IMR-90 (cell line): ENCODE results near the gene BTLA. TPM values are rescaled to one million over a fixed set of nuclear protein-coding genes. Genes with fewer than 3 reads are reported as not detected.

Source experiments
- ATAC-seq: fragments of 200-7000 bp; cut with Tn5 transposase; 2 replicates; pipeline ENCODE4 v1.9.1; 2020; ENCODE audit warnings: low read depth, mild to moderate bottlenecking, moderate library complexity
- BruUV-seq: library from RNA; stranded (reverse); fragments of 400-500 nt; replicated peaks from 2 replicates; lab custom pipeline; 2021; lab: Mats Ljungman, UMichigan
- CTCF ChIA-PET: fragments of 300-600 bp; formaldehyde crosslinking; extraction: SDS; loops from one replicate; lab custom pipeline; 2021; ENCODE audit warnings: antibody characterized with exemption; lab: Yijun Ruan, JAX
- POLR2A ChIA-PET: fragments of 300-600 bp; sonication (Branson Sonifier 250); formaldehyde crosslinking; loops from one replicate; lab custom pipeline; 2022; ENCODE audit warnings: antibody characterized with exemption; ENCODE audit not compliant: unreplicated experiment; lab: Charles Lee
- DNase-seq: peaks from one replicate; pipeline ENCODE4 v3.0.0; 2013
- H2AFZ ChIP-seq: replicated peaks from 2 replicates; pipeline ENCODE3; 2013; ENCODE audit warnings: low read length, mild to moderate bottlenecking; ENCODE audit not compliant: poor library complexity
- H2AK5ac ChIP-seq: 2 replicates; pipeline ENCODE4 v1.6.1; 2013; ENCODE audit warnings: low read depth, low read length, inconsistent platforms
- H2AK9ac ChIP-seq: replicated peaks from 2 replicates; pipeline ENCODE3; 2013; ENCODE audit warnings: mild to moderate bottlenecking, low read depth, low read length, moderate library complexity; ENCODE audit not compliant: poor library complexity
- H2BK120ac ChIP-seq: 2 replicates; pipeline ENCODE4 v1.6.1; 2013; ENCODE audit warnings: low read depth, low read length, inconsistent platforms
- H2BK15ac ChIP-seq: 3 replicates; pipeline ENCODE4 v1.6.1; 2013; ENCODE audit warnings: low read depth, low read length, inconsistent platforms
- H2BK20ac ChIP-seq: 2 replicates; pipeline ENCODE4 v1.6.1; 2013; ENCODE audit warnings: low read depth, mild to moderate bottlenecking, inconsistent platforms, low read length, moderate library complexity
- H2BK5ac ChIP-seq: 2 replicates; pipeline ENCODE4 v1.6.1; 2013; ENCODE audit warnings: mild to moderate bottlenecking, low read depth, low read length, inconsistent platforms; ENCODE audit not compliant: poor library complexity, severe bottlenecking
- H3K14ac ChIP-seq: replicated peaks from 2 replicates; pipeline ENCODE4 v1.6.1; 2013; ENCODE audit warnings: low read depth, low read length, inconsistent platforms
- H3K18ac ChIP-seq: 2 replicates; pipeline ENCODE4 v1.6.1; 2013; ENCODE audit warnings: low read depth, low read length, control low read depth
- H3K23ac ChIP-seq: 2 replicates; pipeline ENCODE4 v1.6.1; 2013; ENCODE audit warnings: low read depth, low read length, inconsistent platforms
- H3K27ac ChIP-seq: 2 replicates; pipeline ENCODE4 v1.5.1; 2013; ENCODE audit warnings: mild to moderate bottlenecking, control low read depth, low read length; ENCODE audit not compliant: insufficient read depth
- H3K27me3 ChIP-seq: 2 replicates; pipeline ENCODE4 v1.6.1; 2013; ENCODE audit warnings: low read length; ENCODE audit not compliant: control insufficient read depth, insufficient read depth
- H3K36me3 ChIP-seq: 2 replicates; pipeline ENCODE4 v1.6.1; 2013; ENCODE audit warnings: low read length, mixed read lengths; ENCODE audit not compliant: control insufficient read depth, insufficient read depth
- H3K4ac ChIP-seq: 2 replicates; pipeline ENCODE4 v1.6.1; 2013; ENCODE audit warnings: low read depth, low read length, inconsistent platforms
- H3K4me1 ChIP-seq: 2 replicates; pipeline ENCODE4 v1.6.1; 2013; ENCODE audit warnings: low read length, mixed read lengths; ENCODE audit not compliant: control insufficient read depth, insufficient read depth
- H3K4me2 ChIP-seq: 2 replicates; pipeline ENCODE4 v1.6.1; 2013; ENCODE audit warnings: low read depth, mild to moderate bottlenecking, control low read depth, low read length, moderate library complexity
- H3K4me3 ChIP-seq: 2 replicates; pipeline ENCODE4 v1.5.1; 2013; ENCODE audit warnings: low read depth, mild to moderate bottlenecking, control low read depth, low read length, moderate library complexity; ENCODE audit not compliant: insufficient read depth
- H3K56ac ChIP-seq: 2 replicates; pipeline ENCODE4 v1.6.1; 2013; ENCODE audit warnings: low read length, inconsistent platforms; ENCODE audit not compliant: insufficient read depth; ENCODE audit errors: extremely low read depth
- H3K79me1 ChIP-seq, 2 experiments: 2 replicates each; pipeline ENCODE4 v1.6.1; 2013; ENCODE audit warnings: low read length in 2 of 2, inconsistent platforms in 1 of 2, low read depth in 1 of 2
- H3K9ac ChIP-seq: 2 replicates; pipeline ENCODE4 v1.6.1; 2013; ENCODE audit warnings: low read depth, low read length, control low read depth
- H3K9me1 ChIP-seq: 2 replicates; pipeline ENCODE4 v1.6.1; 2013; ENCODE audit warnings: low read length, inconsistent platforms; ENCODE audit not compliant: insufficient read depth
- H3K9me3 ChIP-seq: 2 replicates; pipeline ENCODE4 v1.6.1; 2013; ENCODE audit warnings: low read length; ENCODE audit not compliant: control insufficient read depth, insufficient read depth
- H4K20me1 ChIP-seq: 2 replicates; pipeline ENCODE4 v1.6.1; 2013; ENCODE audit warnings: low read length, inconsistent platforms; ENCODE audit not compliant: insufficient read depth
- H4K5ac ChIP-seq: 2 replicates; pipeline ENCODE4 v1.6.1; 2013; ENCODE audit warnings: mild to moderate bottlenecking, low read depth, low read length, control low read depth
- H4K8ac ChIP-seq, 2 experiments: 2 replicates each; pipeline ENCODE4 v1.6.1; 2013; ENCODE audit warnings: low read depth in 2 of 2, low read length in 2 of 2, control low read depth in 1 of 2, inconsistent platforms in 1 of 2
- H4K91ac ChIP-seq: 2 replicates; pipeline ENCODE4 v1.6.1; 2013; ENCODE audit warnings: low read depth, low read length, inconsistent platforms; ENCODE audit not compliant: insufficient read depth
- BHLHE40 ChIP-seq: fragments of 150-350 bp; IDR thresholded peaks from 2 replicates; pipeline ENCODE4 v1.6.1; 2016; ENCODE audit warnings: mild to moderate bottlenecking, low read depth, low read length
- CEBPB ChIP-seq: IDR thresholded peaks from 2 replicates; pipeline ENCODE4 v1.6.1; 2012; ENCODE audit warnings: low read depth, low read length, improper control_type of control experiment
- CHD1 ChIP-seq: IDR thresholded peaks from 2 replicates; pipeline ENCODE4 v1.6.1; 2012; ENCODE audit warnings: low read depth, low read length, improper control_type of control experiment
- ELK1 ChIP-seq: fragments of 150-350 bp; IDR thresholded peaks from 2 replicates; pipeline ENCODE4 v1.6.1; 2016; ENCODE audit warnings: low read depth, mild to moderate bottlenecking, low read length, moderate library complexity, borderline replicate concordance
- FOS ChIP-seq: fragments of 150-350 bp; IDR thresholded peaks from 2 replicates; pipeline ENCODE4 v1.6.1; 2016; ENCODE audit warnings: low read depth, low read length
- MAFK ChIP-seq: IDR thresholded peaks from 2 replicates; pipeline ENCODE4 v1.6.1; 2012; ENCODE audit warnings: low read depth, low read length, improper control_type of control experiment
- MXI1 ChIP-seq: IDR thresholded peaks from 2 replicates; pipeline ENCODE4 v1.6.1; 2012; ENCODE audit warnings: low read depth, mild to moderate bottlenecking, low read length, moderate library complexity, borderline replicate concordance
- NFE2L2 ChIP-seq: fragments of 150-350 bp; IDR thresholded peaks from 2 replicates; pipeline ENCODE4 v1.6.1; 2016; ENCODE audit warnings: low read depth, mild to moderate bottlenecking, low read length
- POLR2A ChIP-seq: IDR thresholded peaks from 2 replicates; pipeline ENCODE4 v1.6.1; 2012; ENCODE audit warnings: mild to moderate bottlenecking, low read depth, low read length
- RAD21 ChIP-seq: IDR thresholded peaks from 2 replicates; pipeline ENCODE4 v1.6.1; 2012; ENCODE audit warnings: low read length, improper control_type of control experiment
- RCOR1 ChIP-seq: IDR thresholded peaks from 2 replicates; pipeline ENCODE4 v1.6.1; 2012; ENCODE audit warnings: mild to moderate bottlenecking, low read length, improper control_type of control experiment; ENCODE audit not compliant: insufficient replicate concordance
- RFX5 ChIP-seq: IDR thresholded peaks from 2 replicates; pipeline ENCODE4 v1.8.0; 2012; ENCODE audit warnings: low read depth, mild to moderate bottlenecking, low read length, moderate library complexity
- WGBS, 2 experiments: methylation state at CpG; one replicate each; pipeline versions ENCODE4 v1.1.5 to v1.1.7; 2013; ENCODE audit warnings: missing lambda C conversion rate in 2 of 2; ENCODE audit not compliant: insufficient read length in 1 of 2; ENCODE audit errors: extremely low coverage in 2 of 2; 5-methylcytosine and 5-hydroxymethylcytosine counted together
- dilution Hi-C: fragments of 300-500 bp; cut with HindIII; formaldehyde crosslinking; loops from one replicate; pipeline ENCODE4 v1.14.3; 2018; ENCODE audit warnings: low sequenced_read_pairs; ENCODE audit not compliant: unreplicated experiment
- in situ Hi-C: fragments of 300-500 bp; cut with MboI; formaldehyde crosslinking; loops from 3 replicates; pipeline ENCODE4 v1.14.3; 2019; ENCODE audit warnings: low sequenced_read_pairs, inconsistent platforms, mixed read lengths
- intact Hi-C: fragments of 100-400 bp; cut with micrococcal nuclease; formaldehyde crosslinking; loops from 2 replicates; pipeline ENCODE4 v1.10.0; 2022
- polyA plus RNA-seq, 3 experiments: library from polyadenylated mRNA; depleted of rRNA; stranded (reverse); fragments of >200 nt; gene quantifications; 2 replicates each; pipeline ENCODE4 v1.2.3, GENCODE V29; 2012; ENCODE audit warnings: low replicate concordance in 1 of 3
- total RNA-seq: library from RNA; depleted of rRNA; stranded (reverse); fragments of >200 nt; gene quantifications from 2 replicates; pipeline ENCODE4 v1.2.3, GENCODE V29; 2012
- TF ChIP-seq, protein P1 (sequence below): fragments of 150-350 bp; IDR thresholded peaks from 2 replicates; pipeline ENCODE4 v1.6.1; 2017; ENCODE audit warnings: mild to moderate bottlenecking, antibody characterized with exemption, low read length, low read depth

BTLA gene
- total and polyA plus RNA-seq, 2 of the 4 experiments (the other 2 are of a cell fraction): not detected

DNA sequence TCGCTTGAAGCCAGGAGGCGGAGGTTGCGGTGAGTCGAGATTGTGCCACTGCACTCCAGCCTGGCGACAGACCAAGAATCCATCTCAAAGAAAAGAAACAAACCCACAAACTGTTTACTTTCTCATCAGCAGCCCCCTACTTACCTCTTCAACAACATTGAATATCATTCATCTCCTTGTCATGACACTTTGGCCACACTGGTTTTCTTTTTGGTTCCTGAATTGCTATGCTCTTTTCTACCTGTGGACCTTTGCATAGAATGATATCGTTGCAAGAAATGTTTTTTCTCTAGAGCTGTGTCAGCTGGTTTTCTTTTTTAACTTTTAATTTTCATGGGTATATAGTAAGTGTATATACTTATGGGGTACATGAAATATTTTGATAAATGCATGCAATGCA lies 83.9 kb downstream of the BTLA start:
- WGBS, 2 experiments: no CpG with 5 or more reads among the region's 6 CpGs
- ChIA-PET POLR2A (no interaction called here), CTCF (interaction anchor here (0.7 kb wide), 1 partner anchor 24 kb away, joined by 3 read pairs; no protein-coding TSS in a partner anchor)
- no peak overlapping the region for H3K4me2 ChIP-seq
- H2BK120ac ChIP-seq: no peak overlapping the region
- no peak overlapping the region for H2BK20ac ChIP-seq
- H3K79me1 ChIP-seq: no peaks in the 10 kb centered on the region
- H4K20me1 ChIP-seq: no peaks in the 10 kb centered on the region
- no peaks in the 10 kb centered on the region for H3K36me3 ChIP-seq
- no peaks in the 10 kb centered on the region; the same call in 1 of the 2 replicates for H3K27me3 ChIP-seq
- no peak overlapping the region for H2AK5ac ChIP-seq
- no peak overlapping the region for H3K56ac ChIP-seq
- ATAC-seq (no peak), DNase-seq (no peak)
- 0 out of 2 replicates have a peak, but pooled peaks cover 3% of the 10 kb centered on the region for H3K9me1 ChIP-seq
- H3K4ac ChIP-seq: no peak overlapping the region
- H2BK15ac ChIP-seq: no peak overlapping the region
- no peak overlapping the region for H3K18ac ChIP-seq
- no peak overlapping the region for H3K14ac ChIP-seq
- H3K27ac ChIP-seq: no peak overlapping the region
- H3K9me3 ChIP-seq: no peaks in the 10 kb centered on the region
- no peak overlapping the region for H4K8ac ChIP-seq
- H4K91ac ChIP-seq: no peak overlapping the region
- H4K5ac ChIP-seq: no peak overlapping the region
- no TSS peak for BruUV-seq
- no peak overlapping the region for H3K9ac ChIP-seq
- in situ Hi-C loops: no loop called here
- dilution Hi-C loops: no loop called here
- no peak overlapping the region for H2AK9ac ChIP-seq
- no peak overlapping the region for H3K4me3 ChIP-seq
- H2BK5ac ChIP-seq: no peak overlapping the region
- TF ChIP-seq CHD1 (no peak), FOS (no peak), MAFK (no peak), RAD21 (no peak), RFX5 (no peak), ELK1 (no peak), NFE2L2 (no peak), CEBPB (no peak), RCOR1 (no peak), MXI1 (no peak), POLR2A (no peak), BHLHE40 (no peak)
- TF ChIP-seq, protein P1, sequence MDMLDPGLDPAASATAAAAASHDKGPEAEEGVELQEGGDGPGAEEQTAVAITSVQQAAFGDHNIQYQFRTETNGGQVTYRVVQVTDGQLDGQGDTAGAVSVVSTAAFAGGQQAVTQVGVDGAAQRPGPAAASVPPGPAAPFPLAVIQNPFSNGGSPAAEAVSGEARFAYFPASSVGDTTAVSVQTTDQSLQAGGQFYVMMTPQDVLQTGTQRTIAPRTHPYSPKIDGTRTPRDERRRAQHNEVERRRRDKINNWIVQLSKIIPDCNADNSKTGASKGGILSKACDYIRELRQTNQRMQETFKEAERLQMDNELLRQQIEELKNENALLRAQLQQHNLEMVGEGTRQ: no peak
- H3K23ac ChIP-seq: no peak overlapping the region
- no peak overlapping the region for H2AFZ ChIP-seq
- intact Hi-C loops: no loop called here
- peaks cover 2% of the 10 kb centered on the region; the same call in 1 of the 2 replicates for H3K4me1 ChIP-seq
